ENCODE measurements around the gene SPAG16. TPM values are rescaled to one million over a fixed set of nuclear protein-coding genes. Genes with fewer than 3 reads are reported as not detected.

The SPAG16 gene
- total RNA-seq, 2 experiments from 2014 or later = 2.8 to 3.2 TPM

DNA sequence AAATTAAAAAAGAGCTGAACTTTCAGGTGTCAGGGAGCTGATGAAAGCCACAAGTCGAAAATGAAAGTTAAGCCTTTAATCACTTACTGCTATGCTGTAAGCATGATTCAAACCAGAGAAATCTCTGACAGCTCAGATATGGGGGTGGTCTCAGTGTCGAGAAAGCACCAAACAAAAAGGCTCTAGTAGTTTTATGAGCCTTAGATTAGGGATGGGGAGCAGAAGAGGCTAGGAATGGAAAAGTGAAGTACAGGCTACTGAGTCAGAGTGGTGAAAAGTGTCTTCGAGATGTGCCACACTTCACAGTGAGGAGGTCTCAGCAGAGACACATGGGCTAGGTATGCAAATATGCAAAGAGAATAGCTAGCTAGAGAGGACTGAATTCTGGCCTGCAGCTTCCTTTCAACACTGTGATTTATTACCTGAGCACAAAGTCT is 482.2 kb downstream of the SPAG16 start:
- no peaks in the 10 kb centered on the region for H3K4me1 Mint-ChIP-seq (ENCODE audit: low read depth)
- H3K4me3 Mint-ChIP-seq = no peak overlapping the region
- no peak for ATAC-seq (ENCODE audit: poor library complexity)
- H3K27me3 ChIP-seq (ENCODE audit: control insufficient read depth in 1 of 2, insufficient read depth in 2 of 2, low read length in 2 of 2) = no peaks in the 10 kb centered on the region
- H3K36me3 ChIP-seq (ENCODE audit: insufficient read depth, low read length) = no peaks in the 10 kb centered on the region
- TF ChIP-seq, protein P1, sequence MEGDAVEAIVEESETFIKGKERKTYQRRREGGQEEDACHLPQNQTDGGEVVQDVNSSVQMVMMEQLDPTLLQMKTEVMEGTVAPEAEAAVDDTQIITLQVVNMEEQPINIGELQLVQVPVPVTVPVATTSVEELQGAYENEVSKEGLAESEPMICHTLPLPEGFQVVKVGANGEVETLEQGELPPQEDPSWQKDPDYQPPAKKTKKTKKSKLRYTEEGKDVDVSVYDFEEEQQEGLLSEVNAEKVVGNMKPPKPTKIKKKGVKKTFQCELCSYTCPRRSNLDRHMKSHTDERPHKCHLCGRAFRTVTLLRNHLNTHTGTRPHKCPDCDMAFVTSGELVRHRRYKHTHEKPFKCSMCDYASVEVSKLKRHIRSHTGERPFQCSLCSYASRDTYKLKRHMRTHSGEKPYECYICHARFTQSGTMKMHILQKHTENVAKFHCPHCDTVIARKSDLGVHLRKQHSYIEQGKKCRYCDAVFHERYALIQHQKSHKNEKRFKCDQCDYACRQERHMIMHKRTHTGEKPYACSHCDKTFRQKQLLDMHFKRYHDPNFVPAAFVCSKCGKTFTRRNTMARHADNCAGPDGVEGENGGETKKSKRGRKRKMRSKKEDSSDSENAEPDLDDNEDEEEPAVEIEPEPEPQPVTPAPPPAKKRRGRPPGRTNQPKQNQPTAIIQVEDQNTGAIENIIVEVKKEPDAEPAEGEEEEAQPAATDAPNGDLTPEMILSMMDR (IDR thresholded peaks at IDR 0.05) = no peak
- H3K27me3 Mint-ChIP-seq = no peaks in the 10 kb centered on the region
- H3K4me1 ChIP-seq (ENCODE audit: insufficient read depth, low read length) = no peaks in the 10 kb centered on the region
- no peak overlapping the region for H3K4me3 ChIP-seq (ENCODE audit: low read length)
- intact Hi-C loops (cut with DNase I, micrococcal nuclease) = no loop called here
- H3K36me3 Mint-ChIP-seq (ENCODE audit: low read depth) = no peaks in the 10 kb centered on the region
- H3K9me3 Mint-ChIP-seq = no peaks in the 10 kb centered on the region
- H3K27ac Mint-ChIP-seq = no peak overlapping the region
- CTCF ChIA-PET = no interaction called here
- no peaks in the 10 kb centered on the region for H3K9me3 ChIP-seq (ENCODE audit: control insufficient read depth in 1 of 2, insufficient read depth in 1 of 2, low read length in 2 of 2)
- no peak for DNase-seq
- no peak overlapping the region for H3K27ac ChIP-seq (ENCODE audit: low read depth in 1 of 2, low read length in 2 of 2)
- POLR2A ChIA-PET = no interaction called here

DNA sequence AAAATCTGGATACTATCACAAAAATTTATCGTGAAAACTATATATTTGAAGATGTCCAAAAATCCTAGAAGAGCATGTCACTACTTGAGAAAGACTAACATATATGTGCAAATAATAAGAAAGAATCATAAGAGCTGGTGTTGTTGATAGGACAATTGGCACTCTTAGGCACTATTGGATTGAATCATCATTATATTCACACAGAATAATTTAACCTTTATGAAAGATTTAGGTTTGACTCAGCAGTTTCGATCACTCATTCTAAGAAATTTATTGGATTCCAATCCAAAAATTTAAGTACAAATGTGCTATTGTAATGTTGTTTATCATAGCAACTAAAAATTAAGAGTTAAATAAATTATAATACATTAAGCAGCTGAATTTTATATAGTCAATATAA is 503.6 kb downstream of the SPAG16 start:
- no peak overlapping the region for H3K4me3 ChIP-seq (ENCODE audit: low read length)
- ChIA-PET POLR2A (no interaction called here), CTCF (interaction anchor here (1.1 kb wide), 1 partner anchor 9 kb away, joined by 3 read pairs; no protein-coding TSS in a partner anchor)
- TF ChIP-seq, protein P1 (IDR thresholded peaks at IDR 0.05) = no peak
- H3K27me3 ChIP-seq (ENCODE audit: control insufficient read depth in 1 of 2, insufficient read depth in 2 of 2, low read length in 2 of 2) = no peaks in the 10 kb centered on the region
- no peaks in the 10 kb centered on the region for H3K36me3 ChIP-seq (ENCODE audit: insufficient read depth, low read length)
- Mint-ChIP-seq H3K36me3 (ENCODE audit: low read depth) (no peaks in the 10 kb centered on the region), H3K27ac (no peak overlapping the region), H3K9me3 (no peaks in the 10 kb centered on the region), H3K4me3 (no peak overlapping the region), H3K27me3 (no peaks in the 10 kb centered on the region), H3K4me1 (ENCODE audit: low read depth) (no peaks in the 10 kb centered on the region)
- no peak overlapping the region for H3K27ac ChIP-seq (ENCODE audit: low read depth in 1 of 2, low read length in 2 of 2)
- intact Hi-C loops (cut with DNase I, micrococcal nuclease) = no loop called here
- H3K4me1 ChIP-seq (ENCODE audit: insufficient read depth, low read length) = no peaks in the 10 kb centered on the region
- no peak for DNase-seq
- no peak for ATAC-seq (ENCODE audit: poor library complexity)
- H3K9me3 ChIP-seq (ENCODE audit: control insufficient read depth in 1 of 2, insufficient read depth in 1 of 2, low read length in 2 of 2) = no peaks in the 10 kb centered on the region

DNA sequence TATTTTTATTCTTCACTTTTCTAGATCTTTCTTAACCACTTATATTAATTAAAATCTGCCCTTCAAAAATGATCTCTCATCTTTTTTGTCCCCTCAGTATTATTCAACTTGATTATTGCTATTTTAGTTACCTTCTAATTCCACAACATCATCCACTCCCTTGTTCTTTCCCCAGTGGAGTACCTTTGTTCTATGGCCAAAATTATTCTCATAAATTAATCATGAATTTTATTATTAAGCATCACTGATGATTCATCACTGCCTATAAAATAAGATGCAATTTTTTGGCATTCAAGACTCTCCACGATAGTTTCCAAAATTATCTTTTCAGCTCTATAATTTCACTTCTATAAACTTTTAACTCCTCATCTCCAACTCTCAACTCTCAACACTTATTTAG is 505.7 kb downstream of the SPAG16 start:
- Histone ChIP-seq H3K4me3 (ENCODE audit: low read length) (no peak overlapping the region), H3K27me3 (ENCODE audit: control insufficient read depth in 1 of 2, insufficient read depth in 2 of 2, low read length in 2 of 2) (no peaks in the 10 kb centered on the region), H3K27ac (ENCODE audit: low read depth in 1 of 2, low read length in 2 of 2) (no peak overlapping the region), H3K36me3 (ENCODE audit: insufficient read depth, low read length) (no peaks in the 10 kb centered on the region), H3K9me3 (ENCODE audit: control insufficient read depth in 1 of 2, insufficient read depth in 1 of 2, low read length in 2 of 2) (no peaks in the 10 kb centered on the region), H3K4me1 (ENCODE audit: insufficient read depth, low read length) (no peaks in the 10 kb centered on the region)
- Mint-ChIP-seq H3K36me3 (ENCODE audit: low read depth) (no peaks in the 10 kb centered on the region), H3K4me1 (ENCODE audit: low read depth) (no peaks in the 10 kb centered on the region), H3K9me3 (no peaks in the 10 kb centered on the region), H3K4me3 (no peak overlapping the region), H3K27me3 (no peaks in the 10 kb centered on the region), H3K27ac (no peak overlapping the region)
- POLR2A ChIA-PET = no interaction called here
- ATAC-seq (ENCODE audit: poor library complexity) = no peak
- no peak for DNase-seq
- intact Hi-C loops (cut with DNase I, micrococcal nuclease) = no loop called here
- TF ChIP-seq, protein P1 (IDR thresholded peaks at IDR 0.05) = no peak
- CTCF ChIA-PET = no interaction called here
